ENCODE measurements around the gene LRRC9.

GRCh38 chr14:60095231-60095630, 175.3 kb downstream of the LRRC9 start:
- TF ChIP-seq GATA3 (IDR thresholded peaks at IDR 0.05; ENCODE audit: low read depth, low read length): no peak
- no peak for TF ChIP-seq GATA2 (IDR thresholded peaks at IDR 0.05; ENCODE audit: low read depth, low read length)

Data from SH-SY5Y (cell line).